Bronchial epithelial cell (primary cell): ENCODE data around the gene LSM4. TPM values are rescaled to one million over a fixed set of nuclear protein-coding genes. Genes with fewer than 3 reads are reported as not detected.

ENCODE experiments used
- DNase-seq: peaks from one replicate; pipeline ENCODE4 v3.0.0-alpha.2; 2010; ENCODE audit warnings: low read depth
- FAIRE-seq: peaks from 2 replicates; lab custom pipeline; 2011; peaks lifted over from hg19 to GRCh38; lab: Jason Lieb, UNC
- H3K27me3 ChIP-seq: 2 replicates; pipeline ENCODE4 v1.5.1; 2011; ENCODE audit warnings: low read length; ENCODE audit not compliant: control insufficient read depth, insufficient read depth
- H3K36me3 ChIP-seq: 2 replicates; pipeline ENCODE4 v1.5.1; 2011; ENCODE audit warnings: low read length; ENCODE audit not compliant: control insufficient read depth, insufficient read depth
- H3K4me3 ChIP-seq: 2 replicates; pipeline ENCODE4 v1.5.1; 2011; ENCODE audit warnings: mild to moderate bottlenecking, low read depth, low read length, control low read depth
- total RNA-seq: library from RNA; depleted of rRNA; stranded (reverse); fragments of >200 nt; gene quantifications from 2 replicates; pipeline ENCODE4 v1.2.1, GENCODE V29; 2014
- TF ChIP-seq, protein P1 (sequence below): IDR thresholded peaks from 2 replicates; pipeline ENCODE4 v1.5.1; 2011; ENCODE audit warnings: mild to moderate bottlenecking, moderate library complexity, low read length, control low read depth, inconsistent platforms; ENCODE audit not compliant: insufficient read depth, severe bottlenecking

The LSM4 gene
- total RNA-seq, 1 donor from 2014 or later, result 208 TPM

DNA sequence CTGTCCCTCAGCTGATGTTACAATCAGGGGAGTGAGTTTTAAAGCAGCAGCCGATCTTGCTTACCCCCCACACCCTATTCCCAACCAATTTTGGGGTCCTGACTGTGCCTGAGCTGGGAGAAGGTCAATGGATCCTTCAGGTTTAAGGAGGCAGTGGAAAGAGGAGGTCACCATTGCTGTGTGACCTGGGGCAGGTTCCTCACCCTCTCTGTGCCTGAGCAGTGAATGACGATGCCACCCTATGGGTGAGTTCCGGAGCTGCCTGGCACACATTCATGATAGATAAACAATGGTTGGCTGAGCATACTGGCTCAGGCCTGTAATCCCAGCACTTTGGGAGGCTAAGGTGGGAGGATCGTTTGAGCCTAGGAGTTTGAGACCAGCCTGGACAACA lies 21.2 kb downstream of the LSM4 start:
- no peak for FAIRE-seq
- Histone ChIP-seq H3K27me3 (no peaks in the 10 kb centered on the region), H3K4me3 (no peak overlapping the region), H3K36me3 (peaks cover 3% of the 10 kb centered on the region)
- TF ChIP-seq, protein P1, sequence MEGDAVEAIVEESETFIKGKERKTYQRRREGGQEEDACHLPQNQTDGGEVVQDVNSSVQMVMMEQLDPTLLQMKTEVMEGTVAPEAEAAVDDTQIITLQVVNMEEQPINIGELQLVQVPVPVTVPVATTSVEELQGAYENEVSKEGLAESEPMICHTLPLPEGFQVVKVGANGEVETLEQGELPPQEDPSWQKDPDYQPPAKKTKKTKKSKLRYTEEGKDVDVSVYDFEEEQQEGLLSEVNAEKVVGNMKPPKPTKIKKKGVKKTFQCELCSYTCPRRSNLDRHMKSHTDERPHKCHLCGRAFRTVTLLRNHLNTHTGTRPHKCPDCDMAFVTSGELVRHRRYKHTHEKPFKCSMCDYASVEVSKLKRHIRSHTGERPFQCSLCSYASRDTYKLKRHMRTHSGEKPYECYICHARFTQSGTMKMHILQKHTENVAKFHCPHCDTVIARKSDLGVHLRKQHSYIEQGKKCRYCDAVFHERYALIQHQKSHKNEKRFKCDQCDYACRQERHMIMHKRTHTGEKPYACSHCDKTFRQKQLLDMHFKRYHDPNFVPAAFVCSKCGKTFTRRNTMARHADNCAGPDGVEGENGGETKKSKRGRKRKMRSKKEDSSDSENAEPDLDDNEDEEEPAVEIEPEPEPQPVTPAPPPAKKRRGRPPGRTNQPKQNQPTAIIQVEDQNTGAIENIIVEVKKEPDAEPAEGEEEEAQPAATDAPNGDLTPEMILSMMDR, result no peak
- no peak for DNase-seq

- Histone ChIP-seq H3K27me3 (no peaks in the 10 kb centered on the region), H3K36me3 (peaks cover 1% of the 10 kb centered on the region), H3K4me3 (no peak overlapping the region)
- DNase-seq, result no peak
- TF ChIP-seq, protein P1, result no peak
- FAIRE-seq, result no peak
These were observed 21.8 kb downstream of the LSM4 start for GRCh38 chr19:18300930-18301717.

DNA sequence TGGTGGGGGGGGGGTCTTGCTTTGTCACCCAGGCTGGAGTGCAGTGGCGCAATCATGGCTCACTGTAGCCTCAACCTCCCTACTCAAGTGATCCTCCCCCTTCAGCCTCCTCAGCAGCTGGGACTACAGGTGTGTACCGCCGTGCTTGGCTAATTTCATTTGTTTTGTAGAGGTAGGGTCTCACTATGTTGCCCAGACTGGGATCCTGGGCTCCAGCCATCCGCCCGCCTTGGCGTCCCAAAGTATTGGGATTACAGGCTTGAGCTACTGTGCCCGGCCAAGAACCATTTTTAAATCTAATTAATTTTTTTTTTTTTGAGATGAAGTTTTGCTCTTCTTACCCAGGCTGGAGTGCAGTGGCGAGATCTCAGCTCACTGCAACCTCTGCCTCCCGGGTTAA lies 23.2 kb downstream of the LSM4 start:
- TF ChIP-seq, protein P1, result no peak
- no peaks in the 10 kb centered on the region for H3K36me3 ChIP-seq
- no peak overlapping the region for H3K4me3 ChIP-seq
- no peaks in the 10 kb centered on the region for H3K27me3 ChIP-seq
- DNase-seq, result no peak
- no peak for FAIRE-seq

GRCh38 chr19:18298601-18299000 lies 24.3 kb downstream of the LSM4 start:
- Histone ChIP-seq H3K4me3 (no peak overlapping the region), H3K27me3 (no peaks in the 10 kb centered on the region), H3K36me3 (no peaks in the 10 kb centered on the region)
- FAIRE-seq (no peak), DNase-seq (no peak)
- TF ChIP-seq, protein P1, result no peak

GRCh38 chr19:18297308-18297707 lies 25.6 kb downstream of the LSM4 start:
- Histone ChIP-seq H3K27me3 (no peaks in the 10 kb centered on the region), H3K4me3 (no peak overlapping the region), H3K36me3 (no peaks in the 10 kb centered on the region)
- TF ChIP-seq, protein P1, result no peak
- DNase-seq, result no peak
- FAIRE-seq, result no peak

GRCh38 chr19:18295034-18295451 lies 27.8 kb downstream of the LSM4 start:
- H3K27me3 ChIP-seq, result no peaks in the 10 kb centered on the region
- H3K36me3 ChIP-seq, result no peaks in the 10 kb centered on the region
- DNase-seq, result no peak
- FAIRE-seq, result no peak
- no peak overlapping the region for H3K4me3 ChIP-seq
- TF ChIP-seq, protein P1, result no peak
